KMS-11 (cell line): Measurements from ENCODE around the gene NTM.

Experiments used
- H2AFZ ChIP-seq: fragments of 200-600 bp; sonication (generic); 2 replicates; pipeline ENCODE4 v1.6.1; 2016; ENCODE audit warnings: antibody characterized with exemption, mixed run types, low read depth
- H3K27ac ChIP-seq: fragments of 200-600 bp; sonication (generic); 2 replicates; pipeline ENCODE4 v1.6.1; 2016; ENCODE audit warnings: mild to moderate bottlenecking, mixed run types
- H3K27me3 ChIP-seq: fragments of 200-600 bp; sonication (generic); 2 replicates; pipeline ENCODE4 v1.6.1; 2017; ENCODE audit warnings: mild to moderate bottlenecking, low read depth, mixed run types, moderate library complexity; ENCODE audit not compliant: insufficient read depth
- H3K36me3 ChIP-seq: fragments of 200-600 bp; sonication (generic); 2 replicates; pipeline ENCODE4 v1.6.1; 2017; ENCODE audit warnings: mild to moderate bottlenecking, mixed run types; ENCODE audit not compliant: insufficient read depth
- H3K4me1 ChIP-seq: fragments of 200-600 bp; sonication (generic); 2 replicates; pipeline ENCODE4 v1.6.1; 2016; ENCODE audit warnings: mild to moderate bottlenecking, low read depth, mixed run types; ENCODE audit not compliant: poor library complexity, severe bottlenecking
- H3K4me2 ChIP-seq: fragments of 200-600 bp; sonication (generic); 2 replicates; pipeline ENCODE4 v1.7.0; 2016; ENCODE audit warnings: mild to moderate bottlenecking, mixed run types
- H3K4me3 ChIP-seq: fragments of 200-600 bp; sonication (generic); IDR thresholded peaks from 2 replicates; pipeline ENCODE4 v1.6.1; 2017; ENCODE audit warnings: low read depth, low read length, mixed read lengths; ENCODE audit not compliant: insufficient read depth
- H3K79me2 ChIP-seq: fragments of 200-600 bp; sonication (generic); 2 replicates; pipeline ENCODE4 v1.6.1; 2016; ENCODE audit warnings: low read depth, mixed run types; ENCODE audit not compliant: insufficient read depth
- H3K9ac ChIP-seq: fragments of 200-600 bp; sonication (generic); 2 replicates; pipeline ENCODE4 v1.6.1; 2016; ENCODE audit warnings: mild to moderate bottlenecking, mixed run types
- H4K20me1 ChIP-seq: fragments of 200-600 bp; sonication (generic); 2 replicates; pipeline ENCODE4 v1.6.1; 2016; ENCODE audit warnings: mild to moderate bottlenecking, mixed run types; ENCODE audit not compliant: insufficient read depth
- CTCF ChIP-seq: fragments of 200-600 bp; sonication (generic); conservative IDR thresholded peaks from 2 replicates; pipeline ENCODE4 v1.6.1; 2017; ENCODE audit warnings: low read depth, mild to moderate bottlenecking, antibody characterized with exemption, low read length, moderate library complexity, mixed read lengths

The NTM gene

GRCh38 chr11:131764649-131765048, 394.2 kb downstream of the NTM start:
- Histone ChIP-seq H3K79me2 (no peaks in the 10 kb centered on the region), H3K4me3 (no peak overlapping the region), H3K27ac (no peak overlapping the region), H3K4me2 (no peak overlapping the region), H3K4me1 (no peaks in the 10 kb centered on the region), H3K27me3 (no peaks in the 10 kb centered on the region), H3K9ac (no peak overlapping the region), H4K20me1 (no peaks in the 10 kb centered on the region), H3K36me3 (no peaks in the 10 kb centered on the region), H2AFZ (no peak overlapping the region)
- no peak for TF ChIP-seq CTCF

- Histone ChIP-seq H3K27me3 (no peaks in the 10 kb centered on the region), H3K4me2 (no peak overlapping the region), H4K20me1 (no peaks in the 10 kb centered on the region), H3K79me2 (no peaks in the 10 kb centered on the region), H3K27ac (no peak overlapping the region), H3K36me3 (no peaks in the 10 kb centered on the region), H3K4me3 (no peak overlapping the region), H2AFZ (no peak overlapping the region), H3K4me1 (no peaks in the 10 kb centered on the region), H3K9ac (no peak overlapping the region)
- no peak for TF ChIP-seq CTCF
Observed at GRCh38 chr11:131766637-131767036, 396.2 kb downstream of the NTM start.

- Histone ChIP-seq H3K79me2 (no peaks in the 10 kb centered on the region), H2AFZ (no peak overlapping the region), H3K4me2 (no peak overlapping the region), H4K20me1 (no peaks in the 10 kb centered on the region), H3K4me3 (no peak overlapping the region), H3K9ac (no peak overlapping the region), H3K27me3 (no peaks in the 10 kb centered on the region), H3K36me3 (no peaks in the 10 kb centered on the region), H3K4me1 (no peaks in the 10 kb centered on the region), H3K27ac (no peak overlapping the region)
- no peak for TF ChIP-seq CTCF
Observed at GRCh38 chr11:131767421-131767820, 397.0 kb downstream of the NTM start.

- H3K4me1 ChIP-seq: no peaks in the 10 kb centered on the region
- H3K27me3 ChIP-seq: no peaks in the 10 kb centered on the region
- TF ChIP-seq CTCF: no peak
- no peaks in the 10 kb centered on the region for H3K79me2 ChIP-seq
- H2AFZ ChIP-seq: no peak overlapping the region
- no peak overlapping the region for H3K4me2 ChIP-seq
- H3K36me3 ChIP-seq: no peaks in the 10 kb centered on the region
- no peak overlapping the region for H3K27ac ChIP-seq
- H4K20me1 ChIP-seq: no peaks in the 10 kb centered on the region
- H3K4me3 ChIP-seq: no peak overlapping the region
- no peak overlapping the region for H3K9ac ChIP-seq
Observed at GRCh38 chr11:131770801-131771200, 400.4 kb downstream of the NTM start.

- Histone ChIP-seq H3K9ac (no peak overlapping the region), H3K4me3 (no peak overlapping the region), H3K27ac (no peak overlapping the region), H3K27me3 (no peaks in the 10 kb centered on the region), H3K36me3 (no peaks in the 10 kb centered on the region), H2AFZ (no peak overlapping the region), H3K79me2 (no peaks in the 10 kb centered on the region), H3K4me2 (no peak overlapping the region), H3K4me1 (no peaks in the 10 kb centered on the region), H4K20me1 (no peaks in the 10 kb centered on the region)
- TF ChIP-seq CTCF: no peak
Observed at GRCh38 chr11:131771471-131771870, 401.1 kb downstream of the NTM start.
